A673 (cell line): ENCODE measurements around the gene GAB1. TPM values are rescaled to one million over a fixed set of nuclear protein-coding genes. Genes with fewer than 3 reads are reported as not detected.

ENCODE experiments used
- BruUV-seq: library from RNA; stranded (reverse); fragments of 400-500 nt; replicated peaks from 2 replicates; lab custom pipeline; 2021; lab: Mats Ljungman, UMichigan
- CTCF ChIA-PET: fragments of 300-600 bp; sonication (Branson Sonifier 250); formaldehyde crosslinking; loops from one replicate; lab custom pipeline; 2022; ENCODE audit warnings: antibody characterized with exemption; lab: Charles Lee
- POLR2A ChIA-PET: fragments of 300-600 bp; sonication (Branson Sonifier 250); formaldehyde crosslinking; loops from one replicate; lab custom pipeline; 2022; ENCODE audit warnings: antibody characterized with exemption; ENCODE audit not compliant: low non-redundant PET; lab: Charles Lee
- DNase-seq: peaks from one replicate; pipeline ENCODE4 v3.0.0-alpha.2; 2015; ENCODE audit warnings: low spot score
- H3K27ac ChIP-seq: fragments of 200-600 bp; sonication (generic); 2 replicates; pipeline ENCODE4 v1.5.1; 2016; ENCODE audit warnings: mixed run types, low read depth, mild to moderate bottlenecking, mixed read lengths, antibody characterized with exemption, low read length; ENCODE audit not compliant: poor library complexity, severe bottlenecking
- H3K27me3 ChIP-seq: fragments of 200-600 bp; sonication (generic); replicated peaks from 2 replicates; pipeline ENCODE4 v1.6.1; 2017; ENCODE audit warnings: mixed run types, low read depth, mild to moderate bottlenecking, mixed read lengths, antibody characterized with exemption, low read length; ENCODE audit not compliant: insufficient read depth, poor library complexity
- H3K36me3 ChIP-seq: fragments of 200-600 bp; sonication (generic); 2 replicates; pipeline ENCODE4 v1.6.1; 2016; ENCODE audit warnings: mixed run types, mild to moderate bottlenecking, mixed read lengths, antibody characterized with exemption, low read length; ENCODE audit not compliant: insufficient read depth, poor library complexity, severe bottlenecking
- H3K4me1 ChIP-seq: fragments of 200-600 bp; sonication (generic); 2 replicates; pipeline ENCODE4 v1.6.1; 2017; ENCODE audit warnings: mixed run types, mild to moderate bottlenecking, mixed read lengths, antibody characterized with exemption, low read length; ENCODE audit not compliant: insufficient read depth, poor library complexity, severe bottlenecking
- H3K4me3 ChIP-seq: fragments of 200-600 bp; sonication (generic); 2 replicates; pipeline ENCODE4 v1.5.1; 2016; ENCODE audit warnings: low read depth, mixed run types, mild to moderate bottlenecking, mixed read lengths, low read length; ENCODE audit not compliant: poor library complexity, severe bottlenecking
- H3K9me3 ChIP-seq: fragments of 200-600 bp; sonication (generic); 2 replicates; pipeline ENCODE4 v1.6.1; 2016; ENCODE audit warnings: mixed run types, low read depth, mild to moderate bottlenecking, mixed read lengths, antibody characterized with exemption, low read length; ENCODE audit not compliant: poor library complexity, severe bottlenecking
- CTCF ChIP-seq: fragments of 300-800, 200-600 bp; sonication (generic); conservative IDR thresholded peaks from 2 replicates; pipeline ENCODE4 v1.5.1; 2017; ENCODE audit warnings: low read depth, mild to moderate bottlenecking, antibody characterized with exemption, low read length, moderate library complexity, mixed read lengths
- EZH2 ChIP-seq: fragments of 200-600 bp; sonication (generic); IDR thresholded peaks from 2 replicates; pipeline ENCODE4 v1.6.1; 2017; ENCODE audit warnings: borderline replicate concordance, low read depth, mild to moderate bottlenecking, mixed read lengths, antibody characterized with exemption, low read length; ENCODE audit not compliant: poor library complexity, severe bottlenecking
- intact Hi-C: fragments of 100-400 bp; cut with micrococcal nuclease; formaldehyde crosslinking; loops from one replicate; pipeline ENCODE4 v1.10.0; 2022; ENCODE audit not compliant: unreplicated experiment
- total RNA-seq: library from RNA; stranded (reverse); gene quantifications from 2 replicates; pipeline ENCODE4 v1.2.3, GENCODE V29; 2021

The GAB1 gene
- total RNA-seq, 1 experiment from 2014 or later, result 27.6 TPM

GRCh38 chr4:143386812-143387211 lies 50.1 kb downstream of the GAB1 start:
- BruUV-seq, result no TSS peak
- ChIA-PET POLR2A (no interaction called here), CTCF (no interaction called here)
- TF ChIP-seq EZH2 (no peak), CTCF (no peak)
- H3K4me1 ChIP-seq, result peaks cover 51% of the 10 kb centered on the region
- no peak overlapping the region for H3K4me3 ChIP-seq
- H3K9me3 ChIP-seq, result no peaks in the 10 kb centered on the region
- H3K27ac ChIP-seq, result no peak overlapping the region
- intact Hi-C loops, result no loop called here
- no peaks in the 10 kb centered on the region for H3K27me3 ChIP-seq
- H3K36me3 ChIP-seq, result no peaks in the 10 kb centered on the region
- no peak for DNase-seq

- Histone ChIP-seq H3K27me3 (no peaks in the 10 kb centered on the region), H3K27ac (no peak overlapping the region), H3K4me3 (no peak overlapping the region), H3K36me3 (no peaks in the 10 kb centered on the region), H3K4me1 (peaks cover 36% of the 10 kb centered on the region), H3K9me3 (no peaks in the 10 kb centered on the region)
- TF ChIP-seq EZH2 (no peak), CTCF (no peak)
- CTCF ChIA-PET, result no interaction called here
- no TSS peak for BruUV-seq
- DNase-seq, result no peak
- POLR2A ChIA-PET, result no interaction called here
- intact Hi-C loops, result no loop called here
Observed at GRCh38 chr4:143389579-143390195, 53.0 kb downstream of the GAB1 start.

GRCh38 chr4:143390764-143391163 lies 54.1 kb downstream of the GAB1 start:
- DNase-seq, result no peak
- Histone ChIP-seq H3K9me3 (no peaks in the 10 kb centered on the region), H3K27ac (no peak overlapping the region), H3K4me3 (no peak overlapping the region), H3K36me3 (no peaks in the 10 kb centered on the region), H3K4me1 (peaks cover 36% of the 10 kb centered on the region), H3K27me3 (no peaks in the 10 kb centered on the region)
- no TSS peak for BruUV-seq
- intact Hi-C loops, result no loop called here
- ChIA-PET POLR2A (no interaction called here), CTCF (no interaction called here)
- TF ChIP-seq EZH2 (no peak), CTCF (no peak)
